Measurements from ENCODE around the gene PAN2.
"Not testable (repeated sequence)": the region's sequence is repeated elsewhere in the genome, so short reads cannot be mapped to it uniquely, and the experiment has no call there.

The PAN2 gene

DNA sequence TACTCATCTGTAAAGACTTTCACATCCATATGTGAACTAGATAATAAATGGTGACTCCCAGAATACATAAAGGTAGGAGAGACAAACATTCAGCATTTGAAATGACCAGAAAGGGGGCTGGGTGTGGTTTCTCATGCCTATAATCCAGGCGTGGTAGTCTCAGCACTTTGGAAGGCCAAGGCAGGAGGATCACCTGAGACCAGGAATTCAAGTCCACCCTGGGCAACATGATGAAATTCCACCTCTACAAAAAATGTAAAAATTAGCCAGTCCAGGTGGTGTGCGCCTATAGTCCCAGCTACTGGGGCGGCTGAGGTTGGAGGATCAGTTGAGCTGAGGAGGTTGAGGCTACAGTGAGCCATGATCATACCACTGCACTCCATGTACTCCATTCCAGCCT is 29.5 kb downstream of the PAN2 start:
- no peak for DNase-seq

DNA sequence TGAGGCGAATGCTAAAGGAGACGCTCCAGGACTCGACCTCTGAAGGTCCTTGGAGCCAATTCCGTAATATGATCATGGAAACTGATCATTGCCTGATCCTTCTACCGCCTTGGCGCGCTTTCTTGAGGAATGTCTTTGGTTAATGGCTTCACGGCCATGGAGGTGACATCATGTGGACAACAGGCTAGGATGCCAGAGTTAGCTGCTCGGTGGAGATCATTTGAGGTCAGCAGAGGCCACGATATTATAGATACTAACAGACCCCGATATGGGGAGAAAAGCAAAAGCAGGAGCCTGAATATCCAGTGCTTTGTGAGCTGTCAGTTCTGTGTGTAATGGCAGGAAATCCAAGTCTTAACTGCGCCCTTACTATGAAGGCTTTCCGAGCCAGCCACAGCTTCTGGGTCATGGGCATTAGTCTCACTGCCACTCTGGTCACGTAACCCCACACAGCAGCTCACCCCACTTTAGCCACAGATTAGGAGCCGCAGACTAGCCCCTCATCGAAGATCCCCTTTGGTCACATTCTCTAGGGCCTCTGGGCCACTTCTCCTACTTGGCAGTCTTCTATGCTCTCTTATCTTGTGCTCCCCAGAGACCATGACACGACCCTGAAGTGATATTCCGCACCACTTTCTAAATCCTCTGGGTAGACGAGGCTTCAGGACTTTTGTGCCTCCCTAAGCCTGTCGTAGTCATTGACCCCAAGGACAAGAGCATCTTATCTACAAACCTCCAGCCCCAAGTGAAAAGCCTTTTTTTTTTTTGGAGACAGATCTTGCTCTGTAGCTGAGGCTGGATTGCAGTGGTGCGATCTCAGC is 32.9 kb downstream of the PAN2 start:
- DNase-seq = no peak

DNA sequence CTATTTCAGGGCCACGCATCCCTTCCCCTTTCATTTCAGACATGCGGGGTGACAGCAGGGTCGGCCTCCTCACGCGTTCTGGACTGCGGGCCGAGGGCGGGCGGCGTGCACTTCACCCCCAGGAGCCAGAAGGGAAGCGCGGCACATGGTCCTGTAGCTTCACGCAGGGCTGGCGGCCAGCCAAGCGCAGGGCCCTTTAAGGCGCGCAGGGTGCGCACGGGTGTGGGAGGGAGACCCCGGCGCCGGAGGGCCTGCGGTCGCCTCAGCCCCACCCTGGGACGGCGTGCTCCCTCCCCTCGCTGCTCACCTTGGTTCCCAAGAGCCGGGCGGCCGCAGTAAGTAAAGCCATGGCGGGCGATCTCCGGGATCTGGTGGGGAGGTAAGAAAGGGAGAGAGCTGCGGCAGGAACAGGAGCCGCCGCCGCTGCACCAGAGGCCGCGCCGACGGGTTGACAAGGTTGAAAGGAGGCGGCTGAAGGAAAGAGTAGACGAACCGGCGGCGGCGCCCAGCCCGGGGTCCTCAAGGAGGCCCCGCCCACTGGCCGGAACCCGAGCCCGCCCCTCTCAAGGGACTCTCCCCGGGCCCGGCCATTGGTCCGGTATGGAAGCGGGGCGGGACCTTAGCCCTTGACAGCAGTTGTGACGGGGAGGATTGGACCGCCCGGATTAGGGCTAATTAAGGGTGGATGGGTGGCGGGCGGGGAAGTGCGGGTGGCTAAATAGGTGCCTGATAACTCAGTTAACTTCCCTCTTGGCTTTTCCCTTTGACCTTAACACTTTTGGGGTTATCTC is 33.8 kb downstream of the PAN2 start, which contains the start of gene CS:
Gene CS (minus strand): TSS at position 478 of the 791 bp plus-strand sequence. CDS start 129 bp downstream, at position 349.
- peak; percentile 100 for DNase-seq

DNA sequence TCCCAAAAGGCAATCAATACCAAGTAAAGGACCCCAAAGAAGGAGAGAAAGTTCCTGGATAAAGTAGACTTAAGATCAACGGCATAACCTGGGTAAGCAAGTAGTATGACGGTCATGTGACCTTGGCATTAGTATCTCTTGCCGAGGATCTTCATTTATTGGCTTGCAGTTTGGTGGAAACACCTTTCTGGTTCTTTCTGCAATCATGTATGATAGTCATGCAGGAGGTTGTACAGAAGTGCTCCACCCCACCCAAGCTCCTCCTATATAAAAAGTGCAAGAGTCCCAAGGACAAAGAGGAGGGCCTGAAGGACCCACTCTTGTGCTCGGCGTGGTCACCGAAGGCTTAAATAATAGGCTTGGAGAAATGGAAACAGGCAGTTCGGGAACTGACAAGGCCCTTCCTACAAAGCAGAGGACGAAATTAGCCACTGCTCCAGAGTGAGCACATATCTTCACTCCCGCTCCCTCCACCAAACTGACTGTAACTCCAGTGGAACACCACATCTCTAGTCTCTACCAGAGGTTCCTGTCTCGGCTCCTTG is 34.4 kb downstream of the PAN2 start:
- DNase-seq = peak; percentile 39

DNA sequence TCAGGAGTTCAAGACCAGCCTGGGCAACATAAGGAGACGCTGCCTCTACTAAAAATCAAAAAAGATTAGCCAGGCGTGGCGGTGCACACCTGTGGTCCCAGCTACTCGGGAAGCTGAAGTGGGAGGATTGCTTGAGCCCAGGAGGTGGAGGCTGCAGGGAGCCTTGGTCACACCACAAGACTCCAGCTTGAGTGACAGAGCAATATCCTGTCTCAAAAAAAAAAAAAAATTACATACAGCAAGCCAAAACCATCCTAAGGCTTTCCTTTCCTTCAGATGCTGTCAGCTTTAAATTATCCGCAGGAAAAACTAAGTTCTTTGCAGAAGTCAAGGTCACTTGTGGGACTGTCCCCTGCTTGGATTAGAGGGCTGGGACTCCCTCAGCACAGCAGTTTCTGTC is 35.0 kb downstream of the PAN2 start:
- DNase-seq = no peak

DNA sequence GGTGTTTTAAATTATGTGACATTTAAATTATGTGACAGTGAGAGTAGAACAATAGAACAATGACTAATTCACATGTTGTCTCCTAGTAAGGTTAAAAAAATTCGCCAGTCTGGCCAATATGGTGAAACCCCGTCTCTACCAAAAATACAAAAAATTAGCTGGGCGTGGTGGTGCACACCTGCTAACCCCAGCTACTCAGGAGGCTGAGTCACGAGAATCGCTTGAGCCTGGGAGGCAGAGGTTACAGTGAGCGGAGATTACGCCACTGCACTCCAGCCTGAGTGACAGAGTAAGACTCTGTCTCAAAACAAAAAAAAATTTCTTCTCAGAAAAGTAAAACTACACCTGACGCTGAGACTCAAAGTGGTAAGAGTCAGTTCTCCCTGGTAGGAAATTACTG is 36.4 kb downstream of the PAN2 start:
- DNase-seq = peak; percentile 12

DNA sequence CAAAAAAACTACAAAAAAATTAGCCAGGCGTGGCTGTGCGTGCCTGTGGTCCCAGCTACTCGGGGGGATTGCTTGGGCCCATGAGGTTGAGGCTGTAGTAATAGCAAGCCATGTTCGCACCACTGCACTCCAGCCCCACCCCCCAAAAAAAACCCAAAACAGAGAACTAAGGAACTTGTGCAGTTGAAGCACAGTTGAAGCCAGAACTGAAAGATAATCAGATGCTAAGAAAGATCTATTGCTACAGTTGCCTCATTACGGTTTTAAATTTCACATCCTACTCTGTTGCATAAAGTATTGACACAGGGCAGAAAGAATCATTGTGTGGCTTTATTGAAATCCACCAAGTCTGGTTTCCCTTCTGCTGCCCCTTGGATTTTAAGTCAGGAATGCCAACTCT is 37.5 kb downstream of the PAN2 start:
- DNase-seq = no peak

DNA sequence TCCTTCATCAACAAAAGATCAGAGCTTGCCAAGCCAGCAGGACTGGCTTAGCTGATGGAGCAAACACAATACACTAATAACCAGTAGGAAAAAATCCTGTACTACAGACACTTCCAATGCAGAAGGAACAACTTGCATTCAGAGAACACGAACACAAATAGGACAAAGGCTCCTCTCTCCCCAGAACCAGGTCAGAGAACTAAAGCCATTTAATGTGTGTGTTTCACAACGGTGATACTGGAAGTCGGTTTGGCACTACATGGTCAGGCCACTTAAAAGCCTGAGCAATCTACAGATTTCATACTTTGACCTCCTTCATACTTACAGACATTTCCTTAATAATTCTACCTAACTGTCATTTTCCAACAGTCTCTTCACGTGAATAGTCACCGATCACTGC is 40.0 kb downstream of the PAN2 start:
- no peak for DNase-seq

DNA sequence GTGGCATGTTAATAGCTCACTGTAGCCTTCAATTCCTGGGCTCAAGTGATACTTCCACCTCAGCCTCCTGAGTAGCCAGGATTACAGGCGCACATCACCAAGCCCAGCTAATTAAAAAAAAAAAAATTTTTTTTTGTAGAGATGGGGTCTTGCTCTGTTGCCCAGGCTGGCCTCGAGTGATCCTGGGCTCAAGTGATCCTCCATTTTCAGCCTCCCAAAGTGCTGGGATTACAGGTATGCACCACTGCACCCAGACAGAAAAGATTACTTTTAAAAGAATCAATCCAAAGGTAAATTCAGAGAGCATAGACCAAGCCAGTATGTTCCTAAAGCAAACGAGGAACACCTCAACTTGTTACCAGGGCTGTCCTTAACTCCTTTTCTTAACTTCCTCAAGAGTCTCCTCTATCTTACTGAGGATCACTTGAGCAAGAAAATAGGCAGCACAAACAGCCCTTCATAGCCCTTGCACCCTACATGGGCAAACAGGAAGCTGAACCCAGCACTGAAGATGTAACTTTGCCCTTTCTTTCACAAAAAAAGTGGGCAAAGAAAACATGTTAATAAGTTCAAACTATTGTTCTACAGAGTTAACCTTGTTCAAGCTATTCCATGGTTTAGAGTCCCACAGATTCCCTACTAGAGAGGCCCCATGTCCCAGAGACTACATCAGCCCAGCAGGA is 45.0 kb downstream of the PAN2 start:
- no peak for DNase-seq

DNA sequence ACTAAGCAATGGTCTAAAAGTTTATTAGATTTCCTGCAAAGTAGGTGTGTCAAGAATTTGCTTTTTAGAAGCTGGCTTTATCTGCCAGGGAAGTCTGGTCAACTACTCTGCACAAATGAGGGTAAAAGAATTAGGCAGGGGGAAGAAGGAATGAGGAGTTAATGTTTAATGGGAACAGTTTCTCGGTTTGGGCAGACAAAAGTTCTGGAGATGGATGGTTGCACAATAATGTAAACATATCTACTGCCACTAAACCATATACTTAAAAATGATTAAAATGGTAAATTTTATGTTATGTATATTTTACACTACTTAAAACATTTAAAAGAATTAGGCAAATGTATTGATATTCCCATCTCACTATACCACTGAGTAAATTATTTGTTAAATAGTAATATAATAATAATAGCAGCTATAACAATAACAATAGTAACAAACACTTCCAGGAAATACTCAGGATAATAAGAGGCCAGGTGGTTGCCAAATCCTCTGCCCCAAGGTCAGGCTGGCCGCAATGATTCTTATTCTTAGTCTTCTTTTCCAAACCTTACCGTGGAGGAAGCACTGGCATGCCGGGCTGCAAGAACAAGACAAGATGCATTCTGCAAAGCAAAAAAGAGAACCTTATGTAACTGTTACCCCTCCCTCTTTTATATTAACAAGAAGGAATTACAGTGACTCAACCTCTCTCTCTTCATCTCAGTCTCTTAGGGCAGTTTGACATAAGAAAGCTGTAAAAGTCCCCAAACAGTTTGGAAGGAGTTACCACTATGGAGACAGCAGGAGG is 47.6 kb downstream of the PAN2 start:
- no peak for DNase-seq

DNA sequence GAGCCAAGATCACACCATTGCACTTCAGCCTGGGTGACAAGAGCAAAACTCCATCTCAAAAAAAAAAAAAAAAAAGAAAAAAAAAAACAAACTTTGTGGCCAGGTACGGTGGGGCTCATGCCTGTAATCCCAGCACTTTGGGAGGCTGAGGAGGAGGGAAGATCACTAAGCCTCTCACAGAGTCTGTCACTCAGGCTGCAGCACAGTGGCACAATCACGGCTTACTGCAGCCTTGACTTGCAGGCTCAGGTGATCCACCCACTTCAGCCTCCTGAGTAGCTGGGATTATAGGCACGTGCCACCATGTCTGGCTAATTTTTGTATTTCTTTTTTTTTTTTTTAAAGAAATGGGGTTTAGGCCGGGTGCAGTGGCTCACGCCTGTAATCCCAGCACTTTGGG is 49.5 kb downstream of the PAN2 start:
- not testable (repeated sequence) for DNase-seq

DNA sequence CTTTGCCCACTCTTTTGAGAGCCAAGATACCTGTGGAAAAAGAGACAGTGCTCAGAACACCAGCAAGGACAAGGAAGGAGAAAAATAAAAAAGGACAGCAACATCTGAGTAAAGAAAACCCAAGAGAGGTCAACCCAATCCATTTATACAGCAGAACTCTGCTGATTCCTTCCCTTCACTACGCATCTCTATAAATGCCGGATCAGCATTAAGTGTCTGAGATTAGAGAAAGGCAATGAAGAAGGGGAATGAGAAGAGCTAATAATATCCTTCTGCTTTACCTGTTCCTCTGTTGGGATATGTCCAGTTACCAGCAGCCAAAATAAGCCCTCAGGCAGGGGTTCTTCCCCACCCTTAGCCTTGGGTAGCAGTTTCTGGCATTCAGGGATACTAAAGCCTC is 51.2 kb downstream of the PAN2 start:
- DNase-seq = no peak

DNA sequence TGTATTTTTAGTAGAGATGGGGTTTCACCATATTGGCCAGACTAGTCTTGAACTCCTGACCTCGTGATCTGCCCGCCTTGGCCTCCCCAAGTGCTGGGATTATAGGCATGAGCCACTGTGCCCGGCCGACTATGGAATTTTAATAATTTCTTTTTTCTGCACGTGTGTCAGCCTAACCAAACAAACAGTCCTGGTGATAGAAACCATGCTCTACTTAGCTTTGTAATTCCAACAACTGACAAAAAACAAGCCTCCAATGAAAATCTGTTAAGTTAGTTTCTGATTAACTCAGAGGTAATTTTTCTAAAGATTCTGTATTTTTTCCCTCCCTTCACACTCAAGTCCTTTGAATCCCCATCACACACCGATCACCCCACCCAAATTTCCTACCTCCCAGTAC is 51.8 kb downstream of the PAN2 start:
- no peak for DNase-seq

DNA sequence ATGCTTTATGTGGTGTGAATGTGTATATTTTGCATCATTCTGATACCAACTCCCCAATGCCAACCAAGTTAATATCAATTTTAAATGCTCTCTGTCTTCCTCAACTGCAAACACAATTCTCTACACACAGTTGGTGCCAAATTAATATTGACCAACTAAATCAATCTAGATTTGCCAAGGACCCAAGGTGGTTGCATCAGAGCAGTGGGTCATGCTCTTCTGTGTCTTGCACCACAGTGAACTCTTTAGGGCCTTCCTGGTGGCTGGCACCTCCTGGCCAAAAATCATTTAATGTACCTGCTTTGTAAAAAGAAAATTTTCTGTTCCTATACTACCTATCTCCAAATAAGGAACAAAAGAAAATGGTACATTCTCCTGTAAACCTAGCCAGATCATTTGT is 53.0 kb downstream of the PAN2 start:
- no peak for DNase-seq

DNA sequence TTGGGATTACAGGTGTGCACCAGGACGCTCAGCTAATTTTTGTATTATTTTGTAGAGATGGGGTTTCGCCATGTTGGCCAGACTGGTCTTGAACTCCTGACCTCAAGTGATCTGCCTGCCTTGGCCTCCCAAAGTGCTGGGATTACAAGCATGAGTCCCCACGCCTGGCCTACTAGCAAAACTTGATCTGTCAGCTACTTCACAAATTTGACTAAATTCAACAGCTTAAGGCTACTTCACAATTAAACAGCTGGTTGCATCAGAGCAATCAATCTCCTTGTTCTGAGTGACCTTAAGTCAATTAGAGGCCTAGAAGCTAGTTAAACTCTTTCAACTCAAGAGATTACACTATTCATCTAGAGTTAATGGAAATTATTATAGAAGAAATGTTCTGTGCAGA is 54.9 kb downstream of the PAN2 start:
- no peak for DNase-seq

DNA sequence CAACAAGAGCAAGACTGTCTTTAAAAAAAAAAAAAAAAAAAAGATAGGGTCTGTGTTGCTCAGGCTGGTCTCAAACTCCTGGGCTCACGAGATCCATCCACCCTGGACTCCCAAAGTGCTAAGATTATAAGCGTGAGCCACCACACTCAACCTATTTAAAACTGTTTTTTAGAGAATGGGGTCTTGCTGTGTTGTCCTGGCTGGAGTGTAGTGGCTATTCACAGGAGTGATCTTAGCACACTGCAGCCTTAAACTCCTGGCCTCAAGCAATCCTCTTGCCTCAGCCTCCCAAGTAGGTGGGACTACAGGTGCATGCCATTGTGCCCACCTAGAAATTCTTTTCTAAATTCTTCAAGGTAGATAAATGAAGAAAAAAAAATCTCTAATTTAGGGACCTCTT is 59.5 kb downstream of the PAN2 start:
- DNase-seq = no peak

DNA sequence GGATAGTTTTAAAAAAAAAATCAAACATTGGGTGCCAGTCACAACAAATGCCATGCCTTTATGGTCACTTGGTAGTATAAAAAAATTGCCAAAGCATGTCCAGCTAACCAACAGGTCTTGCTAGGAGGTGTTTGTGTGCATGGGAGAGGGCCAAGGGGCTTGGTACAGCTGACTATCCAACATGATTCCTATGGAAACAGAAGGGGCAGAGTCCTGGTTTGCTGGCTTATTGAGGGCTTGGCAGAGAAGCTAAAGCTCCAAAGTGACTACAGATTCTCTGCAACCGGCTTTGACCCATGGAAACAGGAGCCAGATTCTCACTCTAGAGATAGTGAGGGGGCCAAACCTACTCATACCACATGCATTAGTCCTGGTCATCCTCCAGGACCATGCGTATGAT is 61.3 kb downstream of the PAN2 start:
- not testable (repeated sequence) for DNase-seq

DNA sequence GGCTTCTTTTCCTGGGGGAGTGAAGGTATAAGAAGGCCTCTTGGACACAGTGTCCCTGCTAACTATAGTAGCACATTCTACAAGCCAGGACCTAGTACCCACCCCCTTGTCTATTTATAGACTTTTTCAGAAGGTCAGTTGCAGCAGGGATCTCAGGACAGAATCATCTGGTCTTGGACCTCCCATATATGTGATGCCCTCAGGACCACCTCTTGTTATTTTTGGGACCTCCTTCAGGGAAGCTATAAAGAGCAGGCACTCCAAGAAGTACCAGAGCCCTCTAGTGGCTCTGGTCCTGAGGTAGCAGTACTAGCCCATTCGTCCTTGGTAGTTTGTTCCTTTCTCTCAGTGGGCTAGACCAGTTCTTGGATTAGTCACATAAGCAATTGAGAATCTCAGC is 62.8 kb downstream of the PAN2 start:
- no peak for DNase-seq

DNA sequence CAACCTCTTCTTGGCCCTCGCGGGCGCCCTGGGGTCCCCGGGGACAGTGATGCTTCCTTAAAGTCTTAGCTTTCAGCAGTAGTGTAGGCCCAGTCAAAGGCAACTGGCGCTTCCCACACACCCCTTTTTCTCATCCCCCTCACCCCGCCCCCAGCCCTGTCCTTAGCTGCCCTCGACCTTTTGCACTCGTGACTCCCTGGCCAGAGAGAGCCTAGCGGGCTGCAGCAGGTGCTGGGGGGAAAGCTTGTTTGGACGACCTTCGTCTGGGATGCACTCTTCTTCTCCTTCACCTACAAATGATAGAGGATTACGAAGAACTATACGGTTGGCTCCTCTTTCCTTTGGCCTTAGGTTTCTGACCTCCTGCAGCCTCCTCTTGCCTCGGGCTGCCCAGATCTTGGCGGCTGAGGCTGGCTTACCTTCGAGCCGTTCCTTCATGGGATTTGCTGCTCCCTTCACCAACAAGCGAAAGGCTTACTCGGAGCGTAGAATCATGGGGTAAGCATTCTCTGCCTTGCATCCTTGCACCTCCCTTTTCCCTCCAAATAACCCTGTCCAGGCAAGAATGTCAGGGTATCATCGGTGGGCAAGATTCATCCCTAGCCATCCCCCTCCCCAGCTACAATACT is 66.2 kb downstream of the PAN2 start:
- no peak for DNase-seq

DNA sequence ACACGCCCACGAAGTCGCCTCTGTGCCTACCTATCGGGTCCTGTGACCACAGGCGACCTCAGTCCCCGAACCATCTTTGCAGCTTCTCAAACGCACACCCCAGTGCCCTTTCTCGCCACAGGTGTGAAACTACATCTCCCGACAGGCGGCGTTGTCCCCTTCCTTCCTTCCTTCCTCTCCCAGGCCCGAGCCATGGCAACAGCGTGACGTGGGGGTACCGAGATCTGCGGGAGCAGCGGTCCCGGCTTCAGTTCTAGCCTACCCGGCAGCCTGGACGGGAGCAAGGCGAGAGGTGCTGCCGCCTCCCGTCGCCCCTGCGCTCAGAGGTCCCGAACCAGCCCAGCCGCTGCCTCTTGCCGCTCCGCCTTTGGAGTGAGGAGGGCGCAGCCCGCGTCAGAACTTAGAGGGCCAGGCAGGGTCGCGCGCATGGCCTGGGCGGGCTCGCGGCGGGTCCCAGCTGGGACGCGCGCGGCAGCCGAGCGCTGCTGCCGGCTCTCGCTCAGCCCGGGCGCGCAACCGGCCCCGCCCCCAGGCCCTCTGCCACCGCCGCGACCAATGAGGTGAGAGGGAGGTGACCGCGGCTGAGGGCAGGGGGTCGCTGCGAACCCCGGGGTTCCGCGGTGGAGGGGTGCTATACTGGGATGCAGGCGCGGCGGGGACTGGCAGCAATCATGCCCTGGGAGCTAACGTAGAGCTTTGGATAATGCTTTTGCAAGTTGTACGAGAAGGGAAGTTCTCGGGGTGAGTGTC is 66.9 kb downstream of the PAN2 start, which contains the start of gene COQ10A:
Gene COQ10A (plus strand): TSS at position 250 of the 750 bp plus-strand sequence. CDS start 177 bp downstream, at position 427.
- DNase-seq = peak; percentile 91

Data from stimulated activated CD4-positive, alpha-beta T cell treated with anti-CD3 and anti-CD28 coated beads, Interleukin-15, amount 100 ng/mL, for 24 hours (primary cell).